Right lobe of liver (tissue), 6 donors: ENCODE measurements around the gene NR1I3. TPM values are rescaled to one million over a fixed set of nuclear protein-coding genes. Genes with fewer than 3 reads are reported as not detected.

Experiments
- ATAC-seq, 4 donors: fragments of 200-7000 bp; cut with Tn5 transposase; one replicate each; pipeline ENCODE4 v1.9.1; 2020; ENCODE audit warnings: mild to moderate bottlenecking in 4 of 4, moderate library complexity in 4 of 4
- DNase-seq, 3 donors: peaks; one replicate each; pipeline ENCODE4 v3.0.0-alpha.2; 2020
- H3K27ac ChIP-seq, 3 donors: fragments of 200-600 bp; one replicate each; pipeline ENCODE4 v1.8.0; 2022
- H3K27me3 ChIP-seq, 2 donors: fragments of 200-600 bp; one replicate each; pipeline ENCODE4 v1.8.0; 2022
- H3K36me3 ChIP-seq, 4 donors: fragments of 200-600 bp; sonication (generic) in 1 of 4; one replicate each; pipeline versions ENCODE4 v1.5.1 to v1.8.0; 2017 to 2022; ENCODE audit warnings: control low read depth in 1 of 4
- H3K4me1 ChIP-seq, 4 donors: fragments of 200-600 bp; sonication (generic) in 1 of 4; one replicate each; pipeline versions ENCODE4 v1.5.1 to v1.8.0; 2017 to 2022; ENCODE audit warnings: control low read depth in 1 of 4
- H3K4me3 ChIP-seq, 3 donors: fragments of 200-600 bp; one replicate each; pipeline ENCODE4 v1.8.0; 2022
- H3K9me3 ChIP-seq, 4 donors: fragments of 200-600 bp; sonication (generic) in 1 of 4; one replicate each; pipeline versions ENCODE4 v1.5.1 to v1.8.0; 2017 to 2022; ENCODE audit warnings: control low read depth in 1 of 4
- POLR2A ChIP-seq: fragments of 450-650 bp; IDR thresholded peaks from one replicate; pipeline ENCODE4 v1.6.1; 2017; ENCODE audit warnings: antibody characterized with exemption, mild to moderate bottlenecking
- WGBS: methylation state at CpG from one replicate; pipeline ENCODE4 v1.1.6; 2018; ENCODE audit warnings: low coverage, low lambda C conversion rate; ENCODE audit not compliant: insufficient coverage; ENCODE audit errors: missing lambda C conversion rate; 5-methylcytosine and 5-hydroxymethylcytosine counted together
- intact Hi-C, 2 donors: fragments of 100-400 bp; cut with DNase I; formaldehyde crosslinking; loops; one replicate each; pipeline versions ENCODE4 v1.11.2 to v1.14.1; 2022
- total RNA-seq, 6 experiments: library from RNA; depleted of rRNA in 2 of 6; stranded (reverse); fragments of >200 nt in 2 of 6; fragmentation: NEBNext Ultra II Directional in 3 of 6; extraction: Animal tissue kit (Norgen Biotek cat#: 25700) in 3 of 6; gene quantifications; one replicate each; pipeline versions ENCODE4 v1.1.0 to v1.2.4, GENCODE V29; 2016 to 2023
- TF ChIP-seq, protein P1 (sequence below), 4 donors: fragments of 200-600 bp in 3 of 4; fragments of 450-650 bp in 1 of 4; IDR thresholded peaks; one replicate each; pipeline versions ENCODE4 v1.5.1 to v1.8.0; 2016 to 2022; ENCODE audit warnings: antibody characterized with exemption in 4 of 4, mild to moderate bottlenecking in 2 of 4
- donor health status: DM: no; HTN: yes; CAD: no.
- donor health status: DM: no; HTN: no; CAD: no.
- donor health status: DM: no; HTN: no; CAD: no.
- donor health status: DM: no; HTN: yes; CAD: no.
- donor health status: DM: no; HTN: yes; CAD: no.

Gene NR1I3
- total RNA-seq, 6 experiments from 2014 or later, result 24.1 to 169 (median 85.7) TPM

DNA sequence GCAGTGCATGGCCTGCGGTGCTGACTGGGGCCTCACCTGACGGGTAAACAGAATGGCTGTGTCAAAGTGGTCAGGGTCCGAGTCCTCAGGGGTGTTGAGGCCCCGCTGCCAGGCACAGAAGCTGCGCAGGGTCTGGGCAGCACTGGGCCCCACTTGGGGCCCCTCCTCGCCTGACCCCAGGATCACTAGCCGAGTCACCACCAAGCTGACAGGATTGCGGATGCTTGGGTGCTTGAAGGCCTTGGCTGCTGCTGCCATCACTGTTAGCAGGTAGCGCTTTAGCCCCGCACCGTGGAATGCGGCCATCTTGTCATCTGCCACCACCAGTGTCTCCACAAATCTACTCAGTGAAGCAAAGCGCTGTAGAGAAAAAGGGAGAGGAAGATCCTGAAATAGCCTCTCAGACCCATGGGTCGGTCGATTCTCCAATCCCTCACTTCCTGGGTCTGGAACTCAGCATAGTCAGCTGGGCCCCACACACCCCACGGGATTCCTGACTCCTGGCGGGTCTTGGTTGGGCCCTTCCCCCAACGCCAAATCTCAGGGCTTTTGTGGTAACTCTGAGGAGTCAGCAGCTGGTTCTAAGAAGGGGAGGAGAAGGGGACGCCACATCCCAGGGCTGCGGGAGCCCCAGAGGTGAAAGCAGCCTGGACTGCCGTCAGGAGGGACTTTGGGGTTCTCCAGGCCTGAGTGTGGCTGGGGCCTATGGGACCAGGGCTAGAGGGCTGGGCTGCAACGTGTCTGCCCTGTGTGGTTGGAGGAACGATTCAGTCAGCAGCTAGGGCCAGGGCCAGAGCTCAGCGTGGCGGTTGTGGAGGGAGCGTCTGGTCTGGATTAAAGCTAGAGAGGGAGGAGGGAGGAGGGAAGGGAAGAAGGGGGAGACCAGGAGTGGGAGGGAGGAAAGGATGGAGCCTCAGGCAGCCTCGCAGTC is 41.2 kb downstream of the NR1I3 start:
- H3K4me3 ChIP-seq, result peak overlapping the region in 1 of 3 donors; percentile 38
- H3K4me1 ChIP-seq, result peaks cover 0 to 31% (median 19%) of the 10 kb centered on the region in 4 donors
- no peak for ATAC-seq
- H3K27ac ChIP-seq, result peak overlapping the region; percentile 36 to 95 (median 55)
- no peak for DNase-seq
- no peaks in the 10 kb centered on the region for H3K36me3 ChIP-seq
- WGBS, result 55% methylated on average over 8 of the region's 27 CpGs
- TF ChIP-seq, protein P1, sequence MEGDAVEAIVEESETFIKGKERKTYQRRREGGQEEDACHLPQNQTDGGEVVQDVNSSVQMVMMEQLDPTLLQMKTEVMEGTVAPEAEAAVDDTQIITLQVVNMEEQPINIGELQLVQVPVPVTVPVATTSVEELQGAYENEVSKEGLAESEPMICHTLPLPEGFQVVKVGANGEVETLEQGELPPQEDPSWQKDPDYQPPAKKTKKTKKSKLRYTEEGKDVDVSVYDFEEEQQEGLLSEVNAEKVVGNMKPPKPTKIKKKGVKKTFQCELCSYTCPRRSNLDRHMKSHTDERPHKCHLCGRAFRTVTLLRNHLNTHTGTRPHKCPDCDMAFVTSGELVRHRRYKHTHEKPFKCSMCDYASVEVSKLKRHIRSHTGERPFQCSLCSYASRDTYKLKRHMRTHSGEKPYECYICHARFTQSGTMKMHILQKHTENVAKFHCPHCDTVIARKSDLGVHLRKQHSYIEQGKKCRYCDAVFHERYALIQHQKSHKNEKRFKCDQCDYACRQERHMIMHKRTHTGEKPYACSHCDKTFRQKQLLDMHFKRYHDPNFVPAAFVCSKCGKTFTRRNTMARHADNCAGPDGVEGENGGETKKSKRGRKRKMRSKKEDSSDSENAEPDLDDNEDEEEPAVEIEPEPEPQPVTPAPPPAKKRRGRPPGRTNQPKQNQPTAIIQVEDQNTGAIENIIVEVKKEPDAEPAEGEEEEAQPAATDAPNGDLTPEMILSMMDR (IDR thresholded peaks at IDR 0.05), result no peak
- peak; percentile 8 for TF ChIP-seq POLR2A
- intact Hi-C loops, result loop anchor here (10.0 kb wide), 2 partner anchors 178 to 188 kb away; no protein-coding TSS in a partner anchor
- H3K9me3 ChIP-seq, result no peaks in the 10 kb centered on the region
- H3K27me3 ChIP-seq, result no peaks in the 10 kb centered on the region

DNA sequence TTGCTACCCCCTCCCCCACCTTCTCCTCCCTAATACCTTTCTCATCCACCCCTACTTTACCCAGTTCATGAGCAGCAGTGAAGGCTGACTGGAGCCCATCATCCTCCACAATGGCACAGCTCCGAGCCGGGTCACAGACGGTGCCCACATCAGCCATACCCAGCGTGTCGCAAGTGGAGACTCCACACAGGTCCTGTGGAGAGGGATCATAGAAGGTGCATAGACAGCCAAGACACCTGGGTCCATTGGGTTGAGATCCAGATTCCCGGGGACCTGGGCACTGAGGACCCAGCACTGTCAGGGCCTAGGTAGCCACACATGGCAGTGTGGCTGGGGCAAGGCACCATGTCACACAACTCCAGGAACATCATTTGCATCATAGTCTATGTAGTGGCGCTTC is 41.9 kb downstream of the NR1I3 start:
- TF ChIP-seq POLR2A, result no peak
- H3K4me1 ChIP-seq, result peaks cover 0 to 26% (median 15%) of the 10 kb centered on the region in 4 donors
- no peaks in the 10 kb centered on the region for H3K27me3 ChIP-seq
- H3K9me3 ChIP-seq, result no peaks in the 10 kb centered on the region
- H3K4me3 ChIP-seq, result peak overlapping the region in 1 of 3 donors; percentile 38
- H3K36me3 ChIP-seq, result no peaks in the 10 kb centered on the region
- 100% methylated on average over 4 of the region's 7 CpGs for WGBS
- ATAC-seq (no peak), DNase-seq (no peak)
- intact Hi-C loops, result loop anchor here (10.0 kb wide), 2 partner anchors 179 to 189 kb away; no protein-coding TSS in a partner anchor
- H3K27ac ChIP-seq, result peak overlapping the region in 1 of 3 donors; percentile 55

DNA sequence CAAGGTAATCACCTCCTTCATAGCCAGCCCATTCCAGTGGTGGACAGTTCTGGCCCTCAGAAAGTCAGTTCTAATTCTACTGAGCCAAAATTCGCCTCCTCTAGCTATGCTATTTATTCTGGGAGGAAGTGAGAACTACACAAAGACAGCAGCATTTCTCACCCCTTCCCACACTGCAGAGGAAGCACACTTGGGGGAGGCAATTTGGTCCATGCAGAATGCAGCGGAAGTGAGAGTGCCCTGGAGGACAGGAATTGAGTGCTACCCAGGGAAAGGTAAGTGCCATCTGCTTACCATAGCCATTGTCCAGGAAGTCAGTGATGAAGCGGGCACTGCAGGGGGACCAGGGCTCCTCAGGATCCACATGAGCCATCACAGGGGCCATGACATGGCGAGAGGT is 42.8 kb downstream of the NR1I3 start:
- 61% methylated on average over 2 of the region's 4 CpGs for WGBS
- no peak for ATAC-seq
- Histone ChIP-seq H3K4me3 (no peak overlapping the region), H3K36me3 (no peaks in the 10 kb centered on the region), H3K27me3 (no peaks in the 10 kb centered on the region), H3K27ac (no peak overlapping the region), H3K9me3 (no peaks in the 10 kb centered on the region), H3K4me1 (peaks cover 0 to 19% (median 13%) of the 10 kb centered on the region in 4 donors)
- no peak for TF ChIP-seq POLR2A
- TF ChIP-seq, protein P1 (IDR thresholded peaks at IDR 0.05), result no peak
- intact Hi-C loops, result loop anchor here (10.0 kb wide), 2 partner anchors 180 to 190 kb away; no protein-coding TSS in a partner anchor
- no peak for DNase-seq

DNA sequence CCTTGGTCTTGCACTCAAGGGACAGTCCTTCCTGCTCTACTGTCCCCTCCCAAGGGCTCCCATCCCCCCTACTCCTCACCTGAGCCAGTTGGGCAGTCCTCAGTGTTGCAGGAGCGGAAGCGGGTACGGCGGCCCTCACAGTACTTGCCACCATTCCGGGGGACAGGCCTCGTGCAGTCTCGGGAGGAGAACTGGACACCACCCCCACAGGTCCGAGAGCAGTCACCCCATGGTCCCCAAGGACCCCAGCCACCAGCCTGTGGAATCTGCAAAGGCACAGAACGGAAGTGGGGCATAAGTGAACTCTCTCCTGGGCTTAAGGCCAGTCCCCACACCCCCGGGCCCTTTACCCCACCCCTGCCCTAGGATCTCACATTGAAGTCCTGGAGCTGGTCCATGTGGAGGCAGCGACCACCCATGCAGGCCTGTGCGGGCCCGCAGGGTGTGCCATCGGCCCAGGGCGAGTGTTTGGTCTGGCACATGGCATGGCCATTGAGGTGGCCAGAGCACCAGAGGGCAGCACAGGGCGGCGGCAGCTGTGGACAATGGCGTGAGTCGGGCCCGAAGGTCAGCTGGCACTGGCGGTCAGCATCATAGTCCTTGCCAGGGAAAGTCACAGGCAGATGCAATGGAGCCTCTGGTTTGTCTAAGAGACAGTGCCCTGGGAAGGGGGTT is 44.3 kb downstream of the NR1I3 start:
- DNase-seq (peak; percentile 90 to 94 (median 91)), ATAC-seq (peak; percentile 86 to 92 (median 90))
- TF ChIP-seq POLR2A, result peak; percentile 21
- TF ChIP-seq, protein P1 (IDR thresholded peaks at IDR 0.05), result peak; percentile 52 to 71 (median 54)
- Histone ChIP-seq H3K9me3 (no peaks in the 10 kb centered on the region), H3K27ac (peak overlapping the region; percentile 33 to 66 (median 55)), H3K4me1 (peaks cover 0 to 19% (median 13%) of the 10 kb centered on the region in 4 donors), H3K4me3 (peak overlapping the region; percentile 11 to 33 (median 15)), H3K36me3 (no peaks in the 10 kb centered on the region), H3K27me3 (no peaks in the 10 kb centered on the region)
- intact Hi-C loops, result loop anchor here (10.0 kb wide), 2 partner anchors 181 to 191 kb away; no protein-coding TSS in a partner anchor
- 20% methylated on average over 12 of the region's 21 CpGs for WGBS
